ENCODE results near the gene SIRT6.
"Not testable (repeated sequence)": the region's sequence is repeated elsewhere in the genome, so short reads cannot be mapped to it uniquely, and the experiment has no call there.

The SIRT6 gene

GRCh38 chr19:4198467-4199126, 16.2 kb upstream of the SIRT6 start:
- no peak for DNase-seq

- DNase-seq, result no peak
Measured at GRCh38 chr19:4197625-4198466, 15.5 kb upstream of the SIRT6 start.

- no peak for DNase-seq
Measured at GRCh38 chr19:4197228-4197624, 14.9 kb upstream of the SIRT6 start.

GRCh38 chr19:4196587-4197148, 14.3 kb upstream of the SIRT6 start:
- no peak for DNase-seq

- DNase-seq, result no peak
Measured at GRCh38 chr19:4196009-4196408, 13.6 kb upstream of the SIRT6 start.

- no peak for DNase-seq
Measured at GRCh38 chr19:4194353-4194752, 12.0 kb upstream of the SIRT6 start.

- DNase-seq, result not testable (repeated sequence)
Measured at GRCh38 chr19:4192537-4192936, 10.2 kb upstream of the SIRT6 start.

- no peak for DNase-seq
Measured at GRCh38 chr19:4189641-4190040, 7.3 kb upstream of the SIRT6 start.

GRCh38 chr19:4187313-4188122, 5.2 kb upstream of the SIRT6 start:
- DNase-seq, result no peak

GRCh38 chr19:4186087-4186993, 4.0 kb upstream of the SIRT6 start:
- DNase-seq, result peak; percentile 91

- no peak for DNase-seq
Measured at GRCh38 chr19:4185413-4186086, 3.2 kb upstream of the SIRT6 start.

- DNase-seq, result no peak
Measured at GRCh38 chr19:4184718-4185352, 2.5 kb upstream of the SIRT6 start.

GRCh38 chr19:4183967-4184717, 1.8 kb upstream of the SIRT6 start:
- no peak for DNase-seq

- DNase-seq, result no peak
Measured at GRCh38 chr19:4181053-4181508, 1.3 kb downstream of the SIRT6 start.

- no peak for DNase-seq
Measured at GRCh38 chr19:4178990-4179389, 3.4 kb downstream of the SIRT6 start.

GRCh38 chr19:4177146-4177545, 5.2 kb downstream of the SIRT6 start:
- no peak for DNase-seq

- no peak for DNase-seq
Measured at GRCh38 chr19:4175669-4175931, 6.8 kb downstream of the SIRT6 start.

GRCh38 chr19:4174895-4175668, 7.3 kb downstream of the SIRT6 start:
- DNase-seq, result no peak

- no peak for DNase-seq
Measured at GRCh38 chr19:4174213-4174894, 8.0 kb downstream of the SIRT6 start.
